Neutrophil (primary cell): ENCODE measurements around the gene ABCA12.

ENCODE experiments used
- H3K27ac ChIP-seq: fragments of 200-600 bp; sonication (generic); 2 replicates; pipeline ENCODE4 v1.5.1; 2016; ENCODE audit warnings: mild to moderate bottlenecking, moderate library complexity
- H3K27me3 ChIP-seq: fragments of 200-600 bp; sonication (generic); 2 replicates; pipeline ENCODE4 v1.6.0; 2016; ENCODE audit warnings: mild to moderate bottlenecking
- H3K36me3 ChIP-seq: fragments of 200-600 bp; sonication (generic); 2 replicates; pipeline ENCODE4 v1.5.1; 2017
- H3K4me1 ChIP-seq, 2 experiments: fragments of 200-600 bp in 1 of 2; sonication (generic) in 1 of 2; 1 replicate in 1 of 2; 2 replicates in 1 of 2; pipeline versions ENCODE4 v1.5.1 to v1.6.1; 2013 to 2016; ENCODE audit warnings: low read depth in 1 of 2, low read length in 1 of 2, mild to moderate bottlenecking in 1 of 2, moderate library complexity in 1 of 2; ENCODE audit not compliant: control insufficient read depth in 1 of 2, insufficient read depth in 1 of 2
- H3K4me3 ChIP-seq, 2 experiments: fragments of 200-600 bp in 1 of 2; sonication (generic) in 1 of 2; 1 replicate in 1 of 2; 2 replicates in 1 of 2; pipeline ENCODE4 v1.5.1; 2013 to 2016; ENCODE audit warnings: low read depth in 1 of 2, low read length in 1 of 2, mild to moderate bottlenecking in 1 of 2, moderate library complexity in 1 of 2
- H3K9me3 ChIP-seq: fragments of 200-600 bp; sonication (generic); 2 replicates; pipeline ENCODE4 v1.5.1; 2016
- CTCF ChIP-seq: fragments of 200-600 bp; sonication (generic); IDR thresholded peaks from 2 replicates; pipeline ENCODE4 v1.5.1; 2016; ENCODE audit warnings: antibody characterized with exemption

ABCA12 gene

DNA sequence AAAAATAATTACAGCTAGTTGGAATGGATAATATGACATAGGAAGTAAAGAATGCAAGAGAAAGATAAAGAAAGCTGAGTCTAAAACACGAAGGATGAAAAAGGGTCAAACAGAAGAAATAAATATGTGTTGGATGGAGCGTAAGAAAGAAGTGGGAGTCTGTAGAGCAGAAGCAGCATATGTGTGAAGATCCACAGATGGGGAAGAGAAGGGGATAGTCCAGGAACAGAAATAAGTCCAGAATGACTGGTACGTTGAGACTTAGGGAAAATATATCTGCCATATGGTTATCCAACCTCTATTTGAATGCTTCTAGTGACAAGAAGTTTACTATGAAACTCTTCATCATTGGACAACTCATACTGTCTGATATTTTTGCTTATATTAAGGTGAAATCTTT, 18.0 kb downstream of the ABCA12 start:
- no peaks in the 10 kb centered on the region for H3K4me1 ChIP-seq
- H3K27ac ChIP-seq, result no peak overlapping the region
- no peak for TF ChIP-seq CTCF

GRCh38 chr2:215119847-215120246, 18.6 kb downstream of the ABCA12 start:
- H3K36me3 ChIP-seq, result no peaks in the 10 kb centered on the region
- no peaks in the 10 kb centered on the region for H3K4me1 ChIP-seq
- no peak overlapping the region for H3K4me3 ChIP-seq
- H3K27ac ChIP-seq, result no peak overlapping the region
- no peaks in the 10 kb centered on the region for H3K27me3 ChIP-seq
- H3K9me3 ChIP-seq, result no peaks in the 10 kb centered on the region
- TF ChIP-seq CTCF, result no peak

More for the DNA sequence above, 18.0 kb downstream of the ABCA12 start:
- H3K36me3 ChIP-seq, result no peaks in the 10 kb centered on the region
- H3K27me3 ChIP-seq, result no peaks in the 10 kb centered on the region
- no peak overlapping the region for H3K4me3 ChIP-seq
- no peaks in the 10 kb centered on the region for H3K9me3 ChIP-seq

- no peaks in the 10 kb centered on the region for H3K4me1 ChIP-seq
- no peaks in the 10 kb centered on the region for H3K36me3 ChIP-seq
- no peaks in the 10 kb centered on the region for H3K27me3 ChIP-seq
- H3K9me3 ChIP-seq, result no peaks in the 10 kb centered on the region
- no peak overlapping the region for H3K4me3 ChIP-seq
- H3K27ac ChIP-seq, result no peak overlapping the region
- no peak for TF ChIP-seq CTCF
Measured at GRCh38 chr2:215110918-215111317, 27.5 kb downstream of the ABCA12 start.

DNA sequence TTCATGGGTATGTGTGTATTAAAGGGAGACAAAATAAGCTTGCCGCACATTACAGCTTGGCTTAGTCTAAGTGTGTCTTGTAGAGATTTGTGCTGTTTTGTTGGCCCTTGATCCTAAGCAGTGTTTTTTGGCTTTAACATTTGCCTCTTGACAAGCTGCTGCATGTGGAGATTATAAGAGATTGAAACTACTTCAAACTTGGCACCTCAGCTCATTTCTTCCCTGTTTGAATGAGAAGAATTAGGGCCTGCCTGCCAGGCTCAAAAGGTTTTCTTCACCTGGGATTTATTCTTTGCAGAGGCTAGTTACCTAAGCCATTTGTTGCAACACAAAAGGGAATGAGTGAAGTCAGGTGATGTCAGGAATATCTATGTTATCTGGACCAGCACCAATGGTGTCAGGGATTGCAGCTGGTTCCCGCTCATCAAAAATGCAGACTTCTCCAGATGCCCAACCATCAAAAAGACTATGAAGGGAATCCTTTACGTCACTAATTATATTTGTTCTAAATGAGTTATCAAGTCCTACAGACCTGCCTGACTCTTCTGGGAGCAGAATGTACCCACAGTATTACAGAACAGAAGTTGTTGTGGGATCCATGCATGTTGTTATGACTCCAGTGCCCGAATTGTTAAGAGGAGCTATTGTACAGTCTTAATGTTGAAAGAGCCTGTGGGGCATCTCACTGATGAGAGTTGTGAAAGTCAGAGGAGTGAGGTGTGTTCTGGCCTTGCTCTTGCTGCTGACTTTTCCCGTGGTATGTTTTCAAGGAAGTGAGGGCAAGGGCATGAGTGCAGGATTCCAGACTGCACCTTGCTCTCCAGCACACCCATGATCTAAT, 31.0 kb downstream of the ABCA12 start:
- H3K9me3 ChIP-seq, result no peaks in the 10 kb centered on the region

GRCh38 chr2:215105607-215106354, 32.6 kb downstream of the ABCA12 start:
- Histone ChIP-seq H3K27me3 (no peaks in the 10 kb centered on the region), H3K4me3 (no peak overlapping the region), H3K27ac (no peak overlapping the region), H3K4me1 (no peaks in the 10 kb centered on the region), H3K9me3 (no peaks in the 10 kb centered on the region), H3K36me3 (no peaks in the 10 kb centered on the region)
- no peak for TF ChIP-seq CTCF

More for the DNA sequence above, 31.0 kb downstream of the ABCA12 start:
- TF ChIP-seq CTCF, result no peak
- Histone ChIP-seq H3K36me3 (no peaks in the 10 kb centered on the region), H3K4me3 (no peak overlapping the region), H3K4me1 (no peaks in the 10 kb centered on the region), H3K27ac (no peak overlapping the region), H3K27me3 (no peaks in the 10 kb centered on the region)
